Mononuclear cell (primary cell): ENCODE results near the gene CFAP46. TPM values are rescaled to one million over a fixed set of nuclear protein-coding genes. Genes with fewer than 3 reads are reported as not detected.
"Not testable (repeated sequence)": the region's sequence is repeated elsewhere in the genome, so short reads cannot be mapped to it uniquely, and the experiment has no call there.

ENCODE experiments used
- H3K27me3 ChIP-seq: 2 replicates; pipeline ENCODE4 v1.6.0; 2011; ENCODE audit warnings: low read length, control low read depth; ENCODE audit not compliant: insufficient read depth
- H3K4me1 ChIP-seq: 2 replicates; pipeline ENCODE4 v1.5.1; 2011; ENCODE audit warnings: mild to moderate bottlenecking, low read length, control low read depth; ENCODE audit not compliant: insufficient read depth
- H3K4me3 ChIP-seq: 2 replicates; pipeline ENCODE4 v1.5.1; 2011; ENCODE audit warnings: mild to moderate bottlenecking, low read length, moderate library complexity
- H3K9me3 ChIP-seq: 2 replicates; pipeline ENCODE4 v1.5.1; 2011; ENCODE audit warnings: low read depth, mild to moderate bottlenecking, control low read depth, low read length
- total RNA-seq: library from RNA; depleted of rRNA; stranded (reverse); fragments of >200 nt; gene quantifications from one replicate; pipeline ENCODE4 v1.2.3, GENCODE V29; 2012

Gene CFAP46
- total RNA-seq, 1 donor = under 0.01 TPM

GRCh38 chr10:132972986-132973902 is 30.9 kb upstream of the CFAP46 start:
- no peaks in the 10 kb centered on the region for H3K9me3 ChIP-seq
- H3K4me3 ChIP-seq = no peak overlapping the region
- no peaks in the 10 kb centered on the region for H3K27me3 ChIP-seq
- H3K4me1 ChIP-seq = no peaks in the 10 kb centered on the region

GRCh38 chr10:132972149-132972985 is 30.0 kb upstream of the CFAP46 start:
- Histone ChIP-seq H3K4me1 (no peaks in the 10 kb centered on the region), H3K27me3 (no peaks in the 10 kb centered on the region), H3K9me3 (no peaks in the 10 kb centered on the region), H3K4me3 (no peak overlapping the region)

- H3K4me3 ChIP-seq = no peak overlapping the region
- H3K9me3 ChIP-seq = no peaks in the 10 kb centered on the region
- no peaks in the 10 kb centered on the region for H3K4me1 ChIP-seq
- H3K27me3 ChIP-seq = no peaks in the 10 kb centered on the region
Measured at GRCh38 chr10:132971448-132972148, 29.2 kb upstream of the CFAP46 start.

GRCh38 chr10:132970641-132971438 is 28.5 kb upstream of the CFAP46 start:
- Histone ChIP-seq H3K27me3 (no peaks in the 10 kb centered on the region), H3K9me3 (no peaks in the 10 kb centered on the region), H3K4me1 (no peaks in the 10 kb centered on the region), H3K4me3 (no peak overlapping the region)

GRCh38 chr10:132967540-132967939 is 25.2 kb upstream of the CFAP46 start:
- Histone ChIP-seq H3K27me3 (peaks cover 2% of the 10 kb centered on the region), H3K9me3 (no peaks in the 10 kb centered on the region), H3K4me3 (no peak overlapping the region), H3K4me1 (peaks cover 4% of the 10 kb centered on the region)

GRCh38 chr10:132965411-132966057 is 23.2 kb upstream of the CFAP46 start:
- H3K4me3 ChIP-seq = no peak overlapping the region
- H3K4me1 ChIP-seq = peaks cover 10% of the 10 kb centered on the region
- H3K27me3 ChIP-seq = peaks cover 5% of the 10 kb centered on the region
- H3K9me3 ChIP-seq = no peaks in the 10 kb centered on the region

- not testable (repeated sequence) for H3K9me3 ChIP-seq, H3K27me3 ChIP-seq, H3K4me3 ChIP-seq
- peaks cover 10% of the 10 kb centered on the region for H3K4me1 ChIP-seq
Measured at GRCh38 chr10:132964707-132965410, 22.5 kb upstream of the CFAP46 start.

GRCh38 chr10:132964231-132964630 is 21.9 kb upstream of the CFAP46 start:
- Histone ChIP-seq H3K4me3 (no peak overlapping the region), H3K4me1 (peaks cover 10% of the 10 kb centered on the region), H3K27me3 (peaks cover 5% of the 10 kb centered on the region), H3K9me3 (no peaks in the 10 kb centered on the region)

GRCh38 chr10:132963430-132963960 is 21.1 kb upstream of the CFAP46 start:
- Histone ChIP-seq H3K4me3 (no peak overlapping the region), H3K4me1 (peaks cover 10% of the 10 kb centered on the region), H3K9me3 (no peaks in the 10 kb centered on the region), H3K27me3 (peaks cover 5% of the 10 kb centered on the region)

- Histone ChIP-seq H3K4me3 (peak overlapping the region; percentile 38), H3K27me3 (peaks cover 5% of the 10 kb centered on the region), H3K4me1 (peaks cover 10% of the 10 kb centered on the region), H3K9me3 (no peaks in the 10 kb centered on the region)
Measured at GRCh38 chr10:132962623-132963429, 20.5 kb upstream of the CFAP46 start.

- H3K9me3 ChIP-seq = no peaks in the 10 kb centered on the region
- peaks cover 10% of the 10 kb centered on the region for H3K4me1 ChIP-seq
- H3K4me3 ChIP-seq = peak overlapping the region; percentile 38
- peaks cover 5% of the 10 kb centered on the region for H3K27me3 ChIP-seq
Measured at GRCh38 chr10:132961787-132962622, 19.6 kb upstream of the CFAP46 start.

GRCh38 chr10:132961420-132961786 is 19.0 kb upstream of the CFAP46 start:
- peaks cover 10% of the 10 kb centered on the region for H3K4me1 ChIP-seq
- no peak overlapping the region for H3K4me3 ChIP-seq
- no peaks in the 10 kb centered on the region for H3K9me3 ChIP-seq
- peaks cover 5% of the 10 kb centered on the region for H3K27me3 ChIP-seq
